Activated CD8-positive, alpha-beta memory T cell treated with anti-CD3 and anti-CD28 coated beads, Interleukin-2, amount 10 ng/mL, durations not matched to agents 7 days and 5 days (primary cell): ENCODE measurements around the gene NPTXR. TPM values are rescaled to one million over a fixed set of nuclear protein-coding genes. Genes with fewer than 3 reads are reported as not detected.
"Not testable (repeated sequence)": the region's sequence is repeated elsewhere in the genome, so short reads cannot be mapped to it uniquely, and the experiment has no call there.

ENCODE experiments used
- ATAC-seq: fragments of 150-1000 bp; cut with Tn5 transposase; one replicate; pipeline ENCODE4 v1.10.0; 2021; ENCODE audit warnings: moderate library complexity
- CTCF ChIA-PET: fragments of 350-600 bp; sonication (Branson Sonifier 250); formaldehyde crosslinking; loops from one replicate; lab custom pipeline; 2021; ENCODE audit warnings: antibody characterized with exemption; lab: Charles Lee
- DNase-seq: peaks from one replicate; pipeline ENCODE4 v3.0.0-alpha.2; 2020
- H3K27ac Mint-ChIP-seq: one replicate; pipeline ENCODE4 v1.8.0; 2021; ENCODE audit warnings: mild to moderate bottlenecking, mixed read lengths
- H3K27me3 Mint-ChIP-seq: one replicate; pipeline ENCODE4 v1.8.0; 2021; ENCODE audit warnings: mixed read lengths
- H3K36me3 Mint-ChIP-seq: one replicate; pipeline ENCODE4 v1.8.0; 2021; ENCODE audit warnings: mild to moderate bottlenecking, mixed read lengths
- H3K4me1 Mint-ChIP-seq: one replicate; pipeline ENCODE4 v1.8.0; 2021; ENCODE audit warnings: mixed read lengths
- H3K4me3 Mint-ChIP-seq: one replicate; pipeline ENCODE4 v1.8.0; 2021; ENCODE audit warnings: mild to moderate bottlenecking, moderate library complexity, mixed read lengths
- H3K9me3 Mint-ChIP-seq: one replicate; pipeline ENCODE4 v1.8.0; 2022; ENCODE audit warnings: low read depth, mixed read lengths
- total RNA-seq, 2 experiments: library from RNA; stranded (reverse); gene quantifications; one replicate each; pipeline ENCODE4 v1.2.3, GENCODE V29; 2021

The NPTXR gene
- total RNA-seq, 2 experiments from 2014 or later = 0.96 to 2.4 TPM

GRCh38 chr22:38815842-38816241 is 28.0 kb downstream of the NPTXR start:
- CTCF ChIA-PET = interaction anchor here (0.6 kb wide), 1 partner anchor 53 kb away, joined by 3 read pairs; no protein-coding TSS in a partner anchor
- DNase-seq = no peak
- H3K27ac Mint-ChIP-seq = no peak overlapping the region
- H3K9me3 Mint-ChIP-seq = peaks cover 4% of the 10 kb centered on the region
- no peaks in the 10 kb centered on the region for H3K4me1 Mint-ChIP-seq
- H3K27me3 Mint-ChIP-seq = peaks cover 4% of the 10 kb centered on the region
- H3K4me3 Mint-ChIP-seq = no peak overlapping the region
- no peaks in the 10 kb centered on the region for H3K36me3 Mint-ChIP-seq
- ATAC-seq = no peak

- no peak for ATAC-seq
Measured at GRCh38 chr22:38811241-38811640, 32.6 kb downstream of the NPTXR start.

DNA sequence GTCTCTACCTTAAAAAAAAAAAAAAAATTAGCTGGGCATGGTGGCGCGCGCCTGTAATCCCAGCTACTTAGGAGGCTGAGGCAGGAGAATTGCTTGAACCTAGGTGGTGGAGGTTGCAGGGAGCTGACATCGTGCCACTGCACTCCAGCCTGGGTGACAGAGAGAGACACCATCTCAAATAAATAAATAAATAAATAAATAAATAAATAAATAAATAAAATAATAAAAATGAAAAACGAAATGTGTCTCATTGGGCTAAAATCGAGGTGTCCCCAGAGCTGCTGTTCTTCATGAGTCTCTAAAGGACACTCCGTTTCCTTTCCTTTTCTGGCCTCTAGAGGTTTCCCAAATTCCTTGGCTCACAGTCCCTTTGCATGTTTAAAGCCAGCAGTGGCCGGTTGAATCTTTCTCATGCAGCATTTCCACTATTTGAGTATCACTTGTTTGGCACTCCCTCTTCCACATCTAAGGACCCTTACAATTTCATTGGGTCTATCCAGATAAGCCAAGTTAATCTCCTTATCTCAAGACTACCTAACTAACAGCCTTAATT is 38.7 kb downstream of the NPTXR start:
- H3K9me3 Mint-ChIP-seq, H3K36me3 Mint-ChIP-seq, H3K4me1 Mint-ChIP-seq, DNase-seq, ATAC-seq, CTCF ChIA-PET, H3K4me3 Mint-ChIP-seq, H3K27ac Mint-ChIP-seq: not testable (repeated sequence)
- peaks cover 33% of the 10 kb centered on the region for H3K27me3 Mint-ChIP-seq

More at GRCh38 chr22:38811241-38811640, 32.6 kb downstream of the NPTXR start:
- H3K4me3 Mint-ChIP-seq = no peak overlapping the region
- no peak for DNase-seq
- no peaks in the 10 kb centered on the region for H3K4me1 Mint-ChIP-seq
- no peaks in the 10 kb centered on the region for H3K36me3 Mint-ChIP-seq
- H3K27ac Mint-ChIP-seq = no peak overlapping the region
- CTCF ChIA-PET = interaction anchor here (0.9 kb wide), 1 partner anchor 29 kb away, joined by 3 read pairs; no protein-coding TSS in a partner anchor
- peaks cover 4% of the 10 kb centered on the region for H3K9me3 Mint-ChIP-seq
- H3K27me3 Mint-ChIP-seq = peaks cover 13% of the 10 kb centered on the region

GRCh38 chr22:38802671-38803121 is 41.1 kb downstream of the NPTXR start:
- Mint-ChIP-seq H3K9me3 (no peaks in the 10 kb centered on the region), H3K4me1 (peaks cover 3% of the 10 kb centered on the region), H3K27ac (no peak overlapping the region), H3K4me3 (no peak overlapping the region), H3K27me3 (peaks cover 40% of the 10 kb centered on the region), H3K36me3 (no peaks in the 10 kb centered on the region)
- CTCF ChIA-PET = no interaction called here
- no peak for DNase-seq
- ATAC-seq = no peak

DNA sequence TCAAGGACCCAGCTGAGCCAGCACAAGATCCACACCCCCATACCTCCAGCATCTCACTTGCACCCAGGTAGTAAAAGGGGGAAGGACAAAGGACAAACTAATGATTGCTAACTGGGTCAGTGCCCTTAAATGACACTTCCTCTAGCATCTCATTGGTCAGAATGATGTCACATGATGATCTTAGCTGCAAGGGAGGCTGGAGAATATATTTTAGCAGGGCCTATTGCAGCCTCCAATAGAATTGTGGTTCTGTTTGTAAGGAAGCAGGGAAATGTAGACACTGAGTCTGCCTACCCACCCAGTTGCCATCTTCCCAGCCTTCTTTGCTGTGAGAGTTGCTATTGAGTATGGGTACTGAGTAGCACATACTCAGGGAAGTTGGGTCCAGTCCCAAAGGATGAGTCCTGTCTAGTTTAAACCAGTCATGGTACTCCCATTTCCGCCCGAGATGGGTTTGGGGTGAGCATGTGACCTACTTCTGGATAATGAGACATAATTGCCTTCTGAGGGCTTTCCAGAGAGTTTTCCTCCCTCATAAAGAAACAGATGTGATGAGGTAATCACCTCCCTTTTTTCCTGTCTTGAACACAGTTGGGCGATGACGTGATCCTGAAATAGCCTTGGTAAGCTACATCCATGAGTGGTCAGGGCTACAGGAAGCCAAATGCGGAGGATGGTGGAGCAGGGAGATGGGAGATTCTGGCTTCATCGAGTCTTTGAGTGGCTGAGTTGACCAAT is 44.4 kb downstream of the NPTXR start:
- ATAC-seq = no peak
- H3K4me3 Mint-ChIP-seq = no peak overlapping the region

DNA sequence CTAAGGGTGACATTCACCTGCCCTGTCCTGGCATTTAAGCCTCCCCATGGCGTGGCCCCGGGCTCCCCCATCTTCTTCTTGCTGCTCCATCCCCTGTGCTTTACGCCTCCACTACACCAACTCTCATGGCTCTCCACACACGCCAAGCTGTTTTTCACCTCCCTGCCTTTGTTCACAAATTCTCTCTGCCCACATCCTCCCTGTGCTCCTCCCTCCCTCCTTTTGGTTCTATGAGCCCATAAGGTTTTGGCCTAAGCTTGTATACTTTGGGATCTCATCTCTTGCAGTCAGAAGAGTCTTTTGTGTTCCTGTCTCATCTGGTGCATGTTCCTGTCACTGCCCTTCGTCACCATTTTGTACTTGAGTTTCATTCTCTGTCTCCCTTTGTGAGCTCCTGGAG is 45.3 kb downstream of the NPTXR start:
- H3K36me3 Mint-ChIP-seq = no peaks in the 10 kb centered on the region
- H3K4me1 Mint-ChIP-seq = peaks cover 10% of the 10 kb centered on the region
- no peak overlapping the region for H3K27ac Mint-ChIP-seq
- no peaks in the 10 kb centered on the region for H3K9me3 Mint-ChIP-seq
- no peak for DNase-seq
- ATAC-seq = no peak
- peaks cover 42% of the 10 kb centered on the region for H3K27me3 Mint-ChIP-seq
- H3K4me3 Mint-ChIP-seq = no peak overlapping the region
- CTCF ChIA-PET = interaction anchor here (1.7 kb wide), 1 partner anchor 518 kb away, joined by 4 read pairs; no protein-coding TSS in a partner anchor

More for the DNA sequence above, 44.4 kb downstream of the NPTXR start:
- Mint-ChIP-seq H3K36me3 (no peaks in the 10 kb centered on the region), H3K4me1 (peaks cover 8% of the 10 kb centered on the region), H3K9me3 (no peaks in the 10 kb centered on the region), H3K27ac (no peak overlapping the region), H3K27me3 (peaks cover 49% of the 10 kb centered on the region)
- CTCF ChIA-PET = no interaction called here
- DNase-seq = no peak

DNA sequence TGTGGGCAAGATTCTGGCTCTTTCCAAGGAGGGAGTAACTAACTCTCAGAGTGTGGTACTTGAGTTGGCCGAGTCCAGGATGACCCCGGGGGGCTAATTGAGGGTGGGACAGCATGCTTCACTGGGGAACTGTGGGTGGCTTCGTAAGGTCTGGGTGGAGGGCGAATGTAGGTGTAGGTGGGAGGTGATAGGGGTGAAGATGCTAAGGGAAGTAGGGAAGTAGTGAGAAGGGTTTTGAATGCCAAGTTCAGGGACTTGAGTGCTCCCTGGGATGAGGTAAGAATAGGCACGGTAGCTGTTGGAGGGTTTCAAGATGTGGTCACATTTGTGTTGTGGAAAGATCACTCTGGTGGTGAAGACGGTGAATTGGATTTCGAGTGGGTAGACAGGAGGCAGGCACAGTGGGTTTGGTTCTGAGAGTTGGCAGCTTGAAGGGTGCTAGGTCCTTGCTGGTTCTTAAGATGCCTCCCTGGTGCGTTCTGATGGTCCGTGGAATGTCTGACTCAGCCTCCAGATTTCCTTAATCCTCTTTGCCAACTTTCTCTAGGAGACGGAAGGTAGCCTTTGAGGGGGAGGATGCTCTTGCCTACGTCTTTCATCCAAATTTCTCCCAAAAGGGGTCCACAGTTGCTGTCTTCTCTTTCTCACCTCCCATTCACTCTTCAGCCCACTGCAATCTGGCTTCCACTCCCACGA is 47.4 kb downstream of the NPTXR start:
- Mint-ChIP-seq H3K27ac (no peak overlapping the region), H3K9me3 (no peaks in the 10 kb centered on the region), H3K4me3 (no peak overlapping the region), H3K36me3 (no peaks in the 10 kb centered on the region), H3K27me3 (peaks cover 32% of the 10 kb centered on the region), H3K4me1 (peaks cover 16% of the 10 kb centered on the region)
- CTCF ChIA-PET = no interaction called here
- DNase-seq (no peak), ATAC-seq (no peak)

- DNase-seq = no peak
- H3K36me3 Mint-ChIP-seq = no peaks in the 10 kb centered on the region
- peaks cover 16% of the 10 kb centered on the region for H3K4me1 Mint-ChIP-seq
- H3K9me3 Mint-ChIP-seq = no peaks in the 10 kb centered on the region
- H3K27ac Mint-ChIP-seq = no peak overlapping the region
- H3K4me3 Mint-ChIP-seq = no peak overlapping the region
- H3K27me3 Mint-ChIP-seq = peaks cover 27% of the 10 kb centered on the region
- no peak for ATAC-seq
- CTCF ChIA-PET = interaction anchor here (1.3 kb wide), 1 partner anchor 26 kb away, joined by 5 read pairs; no protein-coding TSS in a partner anchor
Measured at GRCh38 chr22:38795569-38795968, 48.3 kb downstream of the NPTXR start.

- CTCF ChIA-PET = interaction anchor here (1.3 to 1.4 kb wide), 2 partner anchors 28 to 31 kb away, joined by 3 read pairs; no protein-coding TSS in a partner anchor
- Mint-ChIP-seq H3K4me3 (peak within 1 kb of the TSS; percentile 79), H3K9me3 (no peaks in the 10 kb centered on the region), H3K27me3 (peaks cover 26% of the 10 kb centered on the region), H3K4me1 (peaks cover 16% of the 10 kb centered on the region), H3K36me3 (no peaks in the 10 kb centered on the region), H3K27ac (peak within 1 kb of the TSS; percentile 75)
- ATAC-seq (peak; percentile 98), DNase-seq (peak; percentile 97)
Measured at GRCh38 chr22:38793721-38794466, 49.9 kb downstream of the NPTXR start, which contains the start of gene DNAL4. TSS of gene DNAL4 (minus strand) at chr22:38794143. CDS start at chr22:38782731, 11,412 bp downstream.

GRCh38 chr22:38793317-38793716 is 50.5 kb downstream of the NPTXR start:
- CTCF ChIA-PET = no interaction called here
- DNase-seq = no peak
- Mint-ChIP-seq H3K27ac (peak overlapping the region; percentile 75), H3K9me3 (no peaks in the 10 kb centered on the region), H3K4me1 (peaks cover 16% of the 10 kb centered on the region), H3K27me3 (peaks cover 20% of the 10 kb centered on the region), H3K4me3 (peak overlapping the region; percentile 79), H3K36me3 (no peaks in the 10 kb centered on the region)
- no peak for ATAC-seq

DNA sequence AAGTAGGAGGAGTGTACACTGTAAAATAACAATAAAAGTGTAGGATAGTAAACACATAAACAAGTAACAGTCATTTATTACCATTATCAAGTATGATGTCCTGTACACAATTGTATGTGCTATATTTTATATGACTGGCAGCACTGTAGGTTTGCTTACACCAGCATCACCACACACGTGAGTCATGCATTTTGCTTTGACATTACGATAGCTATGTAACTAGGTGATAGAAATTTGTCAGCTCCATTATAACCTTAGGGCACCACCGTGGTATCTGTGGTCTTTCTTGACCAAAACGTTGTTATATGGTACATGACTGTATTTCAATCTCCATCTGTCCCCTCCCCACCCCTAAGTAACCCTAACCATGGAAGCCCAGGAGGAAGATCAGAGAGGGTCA is 51.0 kb downstream of the NPTXR start:
- H3K36me3 Mint-ChIP-seq = no peaks in the 10 kb centered on the region
- peaks cover 16% of the 10 kb centered on the region for H3K4me1 Mint-ChIP-seq
- no peaks in the 10 kb centered on the region for H3K9me3 Mint-ChIP-seq
- DNase-seq (peak; percentile 52), ATAC-seq (no peak)
- peak overlapping the region; percentile 79 for H3K4me3 Mint-ChIP-seq
- peaks cover 15% of the 10 kb centered on the region for H3K27me3 Mint-ChIP-seq
- peak overlapping the region; percentile 75 for H3K27ac Mint-ChIP-seq
- CTCF ChIA-PET = interaction anchor here (1.0 to 1.3 kb wide), 2 partner anchors 24 to 63 kb away, joined by 3 read pairs; no protein-coding TSS in a partner anchor

DNA sequence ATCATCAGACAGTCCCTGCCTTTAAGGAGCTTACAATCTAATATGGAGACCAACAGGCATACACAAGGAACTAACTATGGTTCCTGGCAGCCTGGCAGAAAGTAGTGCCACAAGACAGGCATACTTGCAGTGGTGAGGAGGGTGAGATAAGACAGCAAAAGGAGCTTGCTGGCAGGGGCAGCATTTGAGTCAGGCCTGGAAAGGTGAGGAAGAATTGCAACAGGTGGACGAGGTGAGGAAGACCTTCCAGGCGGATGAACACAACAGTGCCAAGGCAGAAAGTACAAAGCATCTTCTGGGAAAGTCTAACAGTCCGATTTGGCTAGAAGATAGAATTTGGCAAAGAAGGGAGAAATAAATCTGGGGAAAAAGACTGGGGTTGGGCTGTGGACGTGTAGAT is 54.2 kb downstream of the NPTXR start:
- no peaks in the 10 kb centered on the region for H3K27me3 Mint-ChIP-seq
- no peaks in the 10 kb centered on the region for H3K9me3 Mint-ChIP-seq
- H3K27ac Mint-ChIP-seq = no peak overlapping the region
- H3K4me3 Mint-ChIP-seq = no peak overlapping the region
- H3K4me1 Mint-ChIP-seq = peaks cover 12% of the 10 kb centered on the region
- CTCF ChIA-PET = no interaction called here
- H3K36me3 Mint-ChIP-seq = no peaks in the 10 kb centered on the region
- ATAC-seq (no peak), DNase-seq (no peak)

GRCh38 chr22:38788846-38789245 is 55.0 kb downstream of the NPTXR start:
- Mint-ChIP-seq H3K4me3 (no peak overlapping the region), H3K27ac (no peak overlapping the region), H3K36me3 (no peaks in the 10 kb centered on the region), H3K4me1 (peaks cover 7% of the 10 kb centered on the region), H3K27me3 (no peaks in the 10 kb centered on the region), H3K9me3 (no peaks in the 10 kb centered on the region)
- DNase-seq (no peak), ATAC-seq (no peak)
- CTCF ChIA-PET = no interaction called here
